Putamen (tissue), 1 donor: ENCODE measurements around the gene PCID2.

ENCODE experiments used
- DNase-seq: peaks from one replicate; pipeline ENCODE4 v3.0.0-alpha.2; 2016; ENCODE audit warnings: low spot score

Gene PCID2

DNA sequence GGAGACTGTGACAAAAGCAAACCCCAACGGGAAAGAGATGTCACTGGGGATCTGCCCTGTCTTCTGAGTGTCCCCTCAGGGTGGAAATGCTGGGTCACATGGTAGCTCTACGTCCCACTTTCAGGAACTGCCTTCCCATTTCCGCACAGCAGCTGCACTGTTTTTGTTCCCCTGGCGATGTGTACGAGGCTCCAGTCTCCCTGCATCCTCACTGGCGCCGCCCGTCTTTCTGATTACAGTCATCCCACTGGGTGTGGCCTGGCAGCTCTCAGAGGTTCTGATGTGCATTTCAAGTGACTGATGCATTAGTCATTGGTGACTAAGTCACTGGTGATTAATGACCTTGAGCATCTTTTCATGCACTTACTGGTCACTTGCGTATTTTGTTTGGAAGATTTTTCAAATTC is 21.2 kb downstream of the PCID2 start:
- DNase-seq = peak; percentile 65

DNA sequence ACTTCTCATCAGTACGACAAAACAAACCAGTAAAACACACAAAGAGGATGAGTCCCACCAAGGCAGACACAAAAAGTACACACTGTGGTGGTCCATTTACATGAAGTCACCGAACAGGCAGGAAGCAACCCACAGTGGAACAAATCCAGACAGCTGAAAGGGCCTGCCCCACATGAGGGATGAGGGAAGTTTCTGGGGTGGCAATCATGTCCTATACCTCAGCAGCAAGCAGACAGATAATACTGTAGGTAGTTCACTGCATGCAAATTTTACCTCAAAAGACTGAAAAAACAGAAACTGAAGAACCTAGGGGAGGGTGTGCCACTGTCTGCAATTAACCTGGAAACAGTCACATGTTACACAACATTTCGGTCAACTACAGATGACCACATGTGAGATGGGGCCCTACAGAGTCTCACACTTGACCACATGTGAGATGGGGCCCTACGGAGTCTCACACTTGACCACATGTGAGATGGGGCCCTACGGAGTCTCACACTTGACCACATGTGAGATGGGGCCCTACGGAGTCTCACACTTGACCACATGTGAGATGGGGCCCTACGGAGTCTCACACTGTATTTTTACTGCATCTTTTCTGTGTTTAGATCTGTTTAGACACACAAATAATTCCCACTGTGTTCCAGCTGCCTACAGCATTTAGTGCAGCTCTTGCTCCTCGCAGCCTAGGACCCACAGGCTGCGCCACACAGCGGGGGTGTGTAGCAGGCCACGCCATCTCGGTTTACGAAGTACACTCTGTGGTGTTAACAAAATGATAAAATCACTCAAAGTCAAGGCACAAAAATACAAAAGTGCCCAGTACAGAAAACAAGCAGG is 22.2 kb downstream of the PCID2 start:
- DNase-seq = no peak

DNA sequence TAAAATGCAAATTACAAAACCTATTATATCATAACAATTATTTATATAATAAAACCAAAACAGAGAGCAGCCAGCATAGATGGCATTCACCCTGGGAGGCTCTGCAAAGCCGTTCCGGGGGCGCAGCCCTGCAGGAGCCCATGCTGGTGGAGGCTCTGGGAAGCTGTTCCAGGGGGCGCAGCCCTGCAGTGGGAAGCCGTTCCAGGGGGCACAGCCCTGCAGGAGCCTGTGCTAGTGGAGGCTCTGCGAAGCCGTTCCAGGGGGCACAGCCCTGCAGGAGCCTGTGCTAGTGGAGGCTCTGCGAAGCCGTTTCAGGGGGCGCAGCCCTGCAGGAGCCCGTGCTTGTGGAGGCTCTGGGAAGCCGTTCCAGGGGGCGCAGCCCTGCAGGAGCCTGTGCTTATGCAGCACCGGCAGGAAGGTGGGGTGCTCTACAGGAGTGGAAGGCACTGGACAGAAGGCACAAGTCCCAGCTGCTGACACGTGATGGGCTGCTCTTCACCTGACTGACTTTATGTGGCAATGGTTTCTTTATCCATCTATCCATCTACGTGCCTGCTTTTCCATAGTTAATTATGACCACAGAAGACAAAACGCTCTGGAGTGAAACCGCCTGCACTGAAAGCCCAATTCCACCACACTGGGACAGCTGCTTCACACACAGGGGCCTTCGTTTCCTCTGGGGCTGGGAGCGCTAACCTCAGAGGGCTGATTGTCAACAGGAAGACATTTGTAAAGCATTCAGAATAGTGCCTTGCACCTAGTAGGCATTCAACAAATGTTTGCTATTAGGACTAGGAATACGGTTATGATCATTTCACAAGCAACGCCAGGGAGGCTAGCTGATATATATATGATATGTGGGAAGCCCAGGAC is 23.7 kb downstream of the PCID2 start:
- no peak for DNase-seq

DNA sequence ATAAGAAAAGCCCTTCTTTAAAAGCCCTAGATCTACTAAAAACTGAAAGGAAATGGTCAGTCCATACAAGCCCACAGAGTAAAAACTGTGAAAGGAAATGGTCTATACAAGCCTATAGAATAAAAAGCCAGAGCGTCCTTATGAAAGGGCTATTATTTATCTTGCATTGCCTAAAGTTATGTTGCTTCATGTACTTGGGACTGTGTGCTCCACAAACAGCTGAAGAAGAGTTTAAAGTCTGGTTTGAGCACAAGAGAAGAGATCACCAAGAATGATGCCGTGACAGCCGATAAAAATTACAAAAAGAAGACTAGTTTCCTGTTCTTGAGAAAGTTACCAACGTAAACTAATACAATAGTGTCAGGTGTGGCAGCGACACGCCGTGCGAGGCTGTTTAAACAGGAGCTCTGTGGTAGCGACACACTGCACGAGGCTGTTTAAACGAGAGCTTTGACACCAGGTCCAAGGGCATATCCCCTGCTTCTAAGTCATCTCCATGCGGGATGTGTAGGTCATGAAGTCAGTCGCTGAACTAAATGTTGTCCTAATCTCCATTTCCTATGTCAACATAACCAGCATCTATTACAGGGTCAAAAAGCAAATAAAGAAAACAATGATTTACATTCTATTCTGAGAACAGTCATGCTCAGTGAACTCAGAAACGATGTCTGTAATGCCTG is 24.9 kb downstream of the PCID2 start:
- DNase-seq = no peak

DNA sequence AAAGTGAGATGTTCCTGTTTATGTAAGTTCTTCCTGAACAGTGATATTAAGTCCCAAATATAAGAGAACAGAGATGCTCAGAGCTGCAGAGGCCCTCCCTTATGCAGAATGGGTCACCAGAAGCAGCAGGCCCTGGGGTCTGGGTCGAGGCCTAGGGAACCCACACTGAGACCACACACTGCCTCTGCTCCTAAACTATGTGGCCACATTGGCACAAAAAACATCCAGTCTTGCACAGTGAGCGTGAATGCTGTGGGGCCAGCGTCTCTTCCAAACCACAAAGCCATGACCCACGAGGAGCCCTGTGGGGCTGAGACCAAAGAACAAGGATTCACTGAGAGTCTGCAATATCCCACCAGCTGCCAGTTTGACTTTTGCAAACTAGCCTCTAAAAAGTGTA is 26.4 kb downstream of the PCID2 start:
- no peak for DNase-seq

DNA sequence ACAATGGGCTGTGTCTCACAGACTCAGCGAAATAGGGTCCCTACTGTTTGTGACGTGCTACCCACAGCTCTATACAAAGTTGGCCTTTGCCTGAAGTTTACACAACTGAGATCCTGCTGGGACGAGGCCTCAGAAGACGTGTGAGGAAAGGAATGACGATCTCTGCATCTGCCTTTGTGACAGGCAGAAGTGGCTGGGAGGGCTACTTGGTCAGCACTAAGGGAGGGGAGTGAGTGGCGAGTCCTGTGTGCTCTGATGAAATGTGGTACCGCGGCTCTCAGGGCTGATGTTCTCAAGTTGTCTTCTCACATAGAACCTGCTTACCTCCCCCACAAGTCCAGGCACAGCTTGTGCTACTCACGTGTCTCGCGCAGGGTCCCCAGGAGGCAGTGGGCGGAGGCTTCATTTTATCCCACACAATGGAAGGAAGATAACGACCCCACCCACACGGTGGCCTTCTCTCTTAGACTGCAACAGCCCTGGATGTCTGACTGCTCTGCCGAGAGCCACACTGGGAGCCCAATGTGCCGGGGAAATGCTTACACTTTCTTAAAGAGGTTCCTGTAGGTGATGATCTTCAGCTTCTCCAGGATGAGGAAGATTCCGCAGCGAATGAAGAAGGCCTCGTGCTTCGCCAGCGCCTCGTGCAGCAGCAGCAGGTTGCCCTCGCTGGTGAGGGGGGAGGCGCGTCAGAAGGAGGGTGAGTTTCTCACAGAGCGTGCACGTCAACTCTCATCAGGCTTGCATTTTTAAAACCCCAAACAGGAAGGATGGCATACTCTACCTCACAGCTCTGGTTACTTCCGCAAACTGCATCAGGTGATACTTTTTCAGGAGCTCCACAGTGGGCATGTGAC is 28.9 kb downstream of the PCID2 start:
- no peak for DNase-seq

DNA sequence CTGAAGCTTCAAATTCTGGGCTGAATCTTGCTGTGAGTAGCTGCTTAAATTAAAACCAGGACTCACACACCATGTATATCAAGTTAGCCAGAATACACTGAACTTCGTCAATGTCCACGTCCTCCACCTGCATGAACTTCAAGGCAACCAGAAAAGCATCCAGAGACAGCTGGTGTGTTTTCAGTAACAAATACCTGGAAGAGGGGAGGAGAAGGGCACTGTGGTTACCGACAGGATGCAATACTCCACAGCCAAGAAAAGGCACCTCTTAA is 29.6 kb downstream of the PCID2 start:
- DNase-seq = no peak

DNA sequence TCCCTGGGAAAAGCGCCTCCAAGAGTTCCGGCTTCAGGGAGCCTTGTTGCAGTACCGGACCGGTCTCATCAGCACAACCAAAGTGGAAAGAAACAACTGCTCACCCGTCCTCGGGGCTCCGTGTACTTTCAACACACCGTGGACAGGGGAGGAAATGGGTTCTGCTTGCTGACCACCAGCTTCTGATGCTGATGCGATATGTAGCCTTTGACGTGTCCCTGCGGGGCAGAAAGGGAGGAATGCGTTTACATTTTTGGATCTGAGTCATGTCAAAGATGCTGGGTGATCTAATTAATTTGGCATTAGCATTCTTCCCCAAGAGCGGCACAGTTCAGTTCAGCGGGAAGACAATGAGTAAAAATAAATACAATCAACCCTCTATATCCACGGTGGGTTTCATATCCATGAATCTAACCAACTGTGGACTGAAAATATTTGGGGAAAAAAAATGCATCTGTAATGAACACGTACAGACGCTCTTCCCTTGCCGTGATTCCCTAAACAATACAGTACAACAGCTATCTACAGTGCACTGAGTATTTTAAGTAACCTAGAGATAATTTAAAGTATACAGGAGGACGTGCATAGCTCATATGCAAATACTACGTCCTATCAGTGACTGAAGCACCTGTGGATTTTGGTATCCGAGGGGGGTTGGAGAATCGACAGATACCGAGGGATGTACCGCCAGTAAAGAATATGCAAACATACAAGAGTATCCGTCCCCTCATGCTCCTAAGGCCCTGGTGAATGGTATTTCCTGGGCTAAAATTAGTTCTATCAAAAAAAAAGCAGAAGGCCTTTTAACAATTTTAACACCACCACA is 30.2 kb downstream of the PCID2 start:
- DNase-seq = no peak

DNA sequence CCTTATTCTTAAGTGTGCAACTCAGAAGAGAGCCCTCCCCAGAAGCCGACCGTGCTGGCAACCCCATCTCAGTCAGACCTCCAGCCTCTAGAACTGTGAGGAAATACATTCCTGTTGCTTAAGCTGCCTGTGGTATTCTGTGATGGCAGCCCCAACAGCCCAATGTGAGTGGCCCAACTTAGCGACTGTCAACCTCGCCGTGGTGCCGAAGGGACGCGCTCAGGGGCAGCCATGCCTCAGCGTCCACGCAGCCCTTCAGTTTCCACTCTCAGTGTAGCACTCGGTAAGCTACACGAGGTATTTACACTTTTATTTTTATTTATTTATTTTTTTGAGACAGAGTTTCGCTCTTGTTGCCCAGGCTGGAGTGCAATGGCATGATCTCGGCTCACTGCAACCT is 31.6 kb downstream of the PCID2 start:
- no peak for DNase-seq

DNA sequence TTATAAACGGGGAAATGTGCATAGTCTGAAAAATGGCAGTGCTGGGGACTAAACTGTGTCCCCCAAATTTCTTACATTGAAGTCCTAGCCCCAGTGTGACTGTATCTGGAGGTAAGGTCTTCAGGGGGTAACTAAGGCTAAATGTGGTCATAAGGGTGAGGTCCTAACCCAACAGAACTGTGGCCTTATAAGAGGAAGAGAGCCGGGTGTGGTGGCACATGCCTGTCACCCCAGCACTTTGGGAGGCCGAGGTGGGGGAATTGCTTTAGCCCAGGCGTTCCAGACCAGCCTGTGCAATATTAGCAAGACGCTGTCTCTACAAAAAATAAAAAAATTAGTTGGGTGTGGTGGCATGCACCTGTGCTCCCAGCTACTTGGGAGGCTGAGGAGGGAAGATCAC is 32.2 kb downstream of the PCID2 start:
- DNase-seq = no peak

DNA sequence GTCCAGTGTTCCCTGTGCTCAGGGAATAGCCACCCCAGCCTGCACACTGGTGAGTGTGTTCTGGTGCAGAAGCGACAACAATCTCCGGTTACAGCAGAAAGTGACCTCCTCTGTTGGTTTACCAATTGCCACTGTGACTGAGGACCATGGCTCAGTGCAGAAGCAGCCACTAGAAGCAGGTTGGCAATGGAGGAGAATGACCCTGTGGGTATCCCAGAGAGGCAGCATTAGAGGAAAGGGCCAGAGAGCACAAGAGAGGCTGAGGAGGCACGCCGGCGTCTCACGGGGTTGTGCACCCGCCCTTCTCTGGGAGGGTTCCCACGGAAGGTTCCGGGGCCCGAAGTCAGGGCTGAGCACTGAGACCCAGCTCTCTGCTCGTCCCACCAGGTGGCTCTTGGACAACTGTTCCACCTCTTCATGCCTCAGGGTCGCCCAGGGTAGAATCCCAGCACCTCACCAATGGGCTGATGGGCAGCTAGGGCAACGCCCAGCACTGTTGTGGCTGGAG is 36.0 kb downstream of the PCID2 start:
- no peak for DNase-seq

DNA sequence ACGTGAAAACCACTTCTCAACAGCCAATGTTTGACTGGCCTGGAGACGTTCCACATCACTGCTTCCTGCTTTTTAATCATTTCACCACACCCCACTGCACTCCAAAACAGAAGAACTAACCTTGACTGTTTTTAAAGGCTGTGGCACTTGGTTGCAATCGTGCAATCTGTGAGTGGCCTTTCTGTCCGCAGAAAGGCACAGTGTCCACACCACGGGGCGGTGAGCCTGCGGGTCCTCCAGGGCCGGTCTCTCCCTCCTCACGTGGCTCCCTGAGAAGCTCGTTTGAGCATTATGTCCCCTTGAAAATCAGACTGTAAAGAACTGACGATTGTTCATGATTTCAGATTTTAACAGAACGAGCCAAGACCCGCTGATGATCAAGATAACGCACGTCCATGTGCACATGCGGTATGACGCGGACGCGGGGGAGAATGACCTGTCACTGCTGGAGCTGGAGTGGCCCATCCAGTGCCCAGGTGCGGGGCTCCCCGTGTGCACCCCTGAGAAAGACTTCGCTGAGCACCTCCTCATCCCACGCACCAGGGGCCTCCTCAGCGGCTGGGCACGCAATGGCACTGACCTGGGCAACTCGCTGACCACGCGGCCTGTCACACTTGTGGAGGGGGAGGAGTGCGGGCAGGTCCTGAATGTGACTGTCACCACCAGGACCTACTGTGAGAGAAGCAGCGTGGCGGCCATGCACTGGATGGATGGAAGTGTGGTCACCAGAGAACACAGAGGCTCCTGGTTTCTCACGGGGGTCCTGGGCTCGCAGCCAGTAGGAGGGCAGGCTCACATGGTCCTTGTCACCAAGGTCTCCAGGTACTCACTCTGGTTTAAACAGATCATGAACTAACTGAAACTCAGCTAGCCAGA is 37.0 kb downstream of the PCID2 start:
- no peak for DNase-seq

DNA sequence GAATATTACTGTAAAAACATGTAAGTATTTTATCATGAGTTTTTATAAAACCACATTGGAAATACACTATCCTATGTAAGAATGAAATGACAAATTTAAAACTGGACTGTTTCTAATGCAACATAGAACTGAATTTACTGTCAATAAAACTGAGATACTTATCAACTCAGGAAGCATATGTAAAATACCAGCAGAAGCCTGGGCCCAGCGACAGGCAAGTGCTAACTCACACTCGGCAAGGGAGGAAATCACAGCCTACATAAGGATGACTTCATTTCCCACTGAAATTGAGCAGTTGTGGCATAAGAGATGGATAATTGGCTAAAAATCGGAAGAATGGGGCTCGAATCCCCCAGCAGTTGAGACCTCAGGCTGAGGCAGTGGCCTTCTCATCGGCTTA is 38.0 kb downstream of the PCID2 start:
- no peak for DNase-seq

DNA sequence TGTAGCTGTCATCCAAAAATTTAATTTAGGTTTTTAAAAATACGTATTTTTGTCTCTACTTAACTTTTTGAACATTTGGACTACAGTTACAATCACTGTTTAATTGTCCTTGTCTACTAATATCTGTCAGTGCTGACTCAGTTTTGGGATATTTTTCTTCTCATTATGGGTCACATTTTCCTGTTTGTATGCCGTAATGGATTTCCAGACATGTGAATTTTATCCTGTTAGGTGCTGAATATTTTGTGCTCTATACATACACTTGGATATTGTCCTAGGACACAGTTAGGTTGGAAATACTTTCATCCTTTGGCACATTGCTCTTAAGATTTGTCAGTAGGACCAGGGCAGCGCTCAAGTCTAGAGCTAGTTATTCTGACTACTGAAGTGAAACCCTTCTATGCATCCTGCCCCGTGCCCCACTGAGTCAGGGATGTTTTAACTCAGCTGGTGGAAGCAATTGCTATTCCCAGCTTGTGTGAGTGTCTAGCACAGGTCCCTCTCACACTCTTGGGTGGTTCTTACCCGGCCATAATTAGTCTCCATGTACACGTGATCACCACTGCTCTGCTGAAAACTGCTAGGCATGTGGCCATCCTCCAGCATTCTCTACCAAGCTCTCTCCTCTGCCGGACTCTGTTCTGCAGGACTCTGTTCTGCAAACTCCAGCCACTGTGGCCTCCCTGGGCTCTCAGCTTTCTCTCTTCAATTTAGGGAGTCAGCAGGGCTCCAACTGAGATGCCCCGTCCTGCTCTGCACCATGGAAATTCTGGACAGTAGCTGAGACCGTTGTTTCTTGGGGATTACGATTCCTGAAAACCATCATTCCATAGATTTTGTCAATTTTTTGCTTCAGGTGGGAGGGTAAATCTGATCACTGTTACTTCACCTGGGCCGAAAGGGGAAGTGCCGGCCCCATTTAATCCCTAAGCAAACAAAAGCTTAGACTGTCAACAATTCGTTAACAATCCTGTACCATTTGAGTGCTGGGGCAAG is 38.9 kb downstream of the PCID2 start:
- no peak for DNase-seq

DNA sequence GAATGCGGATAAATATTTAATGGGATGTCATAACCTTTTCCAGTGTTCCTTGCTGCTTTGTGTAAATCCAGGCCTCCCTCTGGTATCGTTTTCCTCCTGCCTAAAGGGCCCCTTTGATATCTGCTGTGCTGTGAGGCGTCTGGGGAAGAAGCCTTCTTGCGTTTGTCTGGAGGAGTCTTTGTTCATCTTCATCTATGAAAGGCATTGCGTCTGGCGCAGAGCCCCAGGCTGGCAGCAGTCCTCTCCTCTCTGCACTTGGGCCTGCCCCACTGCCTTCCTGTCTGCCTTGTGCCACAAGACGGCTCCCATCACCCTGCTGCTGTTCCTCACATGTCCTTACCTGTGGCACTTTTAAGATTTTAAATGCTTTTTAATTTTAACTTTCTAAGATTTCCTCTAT is 40.3 kb downstream of the PCID2 start:
- DNase-seq = no peak

DNA sequence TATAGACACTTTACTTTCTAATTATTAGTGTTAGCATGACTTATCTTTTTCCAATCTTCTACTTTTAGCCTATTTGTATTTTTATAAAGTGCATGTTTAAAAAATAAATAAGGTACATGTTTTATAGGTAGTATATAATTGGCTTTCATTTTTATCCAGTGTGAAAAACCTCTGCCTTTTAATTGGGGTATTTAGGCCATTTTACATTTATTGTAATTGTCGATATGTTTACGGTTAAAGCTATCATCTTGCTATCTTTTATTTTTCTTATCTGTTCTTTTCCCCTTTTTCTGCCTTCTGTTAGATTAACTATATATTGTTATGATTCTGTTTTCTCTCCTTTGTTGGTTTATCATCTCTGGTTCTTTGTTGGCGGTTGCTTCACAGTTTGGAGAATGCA is 40.9 kb downstream of the PCID2 start:
- no peak for DNase-seq

DNA sequence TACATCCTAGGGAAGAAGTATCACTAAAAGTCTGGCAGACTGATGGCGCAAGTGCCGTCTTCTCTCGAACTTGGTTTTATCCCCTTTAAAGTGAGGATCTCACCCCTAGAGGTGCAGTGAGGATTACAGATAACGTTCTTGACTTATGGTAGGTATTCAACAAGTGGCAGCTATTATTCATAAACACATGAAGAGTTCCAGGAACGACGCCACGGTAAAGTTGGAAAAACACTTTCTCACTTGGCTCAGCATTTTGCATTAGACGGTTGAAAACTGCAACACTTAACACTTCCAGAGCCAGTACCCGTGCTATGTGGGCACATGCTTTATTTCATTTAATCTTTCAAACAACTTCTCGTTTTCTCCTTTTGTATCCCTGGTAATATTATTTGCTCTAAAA is 41.3 kb downstream of the PCID2 start:
- DNase-seq = no peak

DNA sequence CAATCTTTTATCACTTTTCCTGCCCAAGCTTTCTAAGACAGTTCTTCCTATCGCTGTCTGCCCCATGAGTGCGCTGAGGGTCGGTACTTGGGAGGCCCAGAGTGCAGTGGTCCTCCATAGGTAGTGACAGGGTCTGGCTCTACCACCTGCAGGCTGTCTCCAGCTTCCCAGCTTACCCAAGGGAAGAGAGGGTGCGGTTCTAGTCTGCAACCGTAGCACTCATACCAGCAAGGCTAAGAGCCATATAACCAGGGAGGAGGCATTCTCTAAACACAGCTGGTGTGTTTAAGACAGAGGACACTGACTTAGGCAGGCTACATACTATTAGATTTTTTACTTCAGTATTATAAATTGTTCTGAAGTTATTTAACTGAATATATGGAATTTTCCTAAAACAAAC is 41.8 kb downstream of the PCID2 start:
- no peak for DNase-seq

DNA sequence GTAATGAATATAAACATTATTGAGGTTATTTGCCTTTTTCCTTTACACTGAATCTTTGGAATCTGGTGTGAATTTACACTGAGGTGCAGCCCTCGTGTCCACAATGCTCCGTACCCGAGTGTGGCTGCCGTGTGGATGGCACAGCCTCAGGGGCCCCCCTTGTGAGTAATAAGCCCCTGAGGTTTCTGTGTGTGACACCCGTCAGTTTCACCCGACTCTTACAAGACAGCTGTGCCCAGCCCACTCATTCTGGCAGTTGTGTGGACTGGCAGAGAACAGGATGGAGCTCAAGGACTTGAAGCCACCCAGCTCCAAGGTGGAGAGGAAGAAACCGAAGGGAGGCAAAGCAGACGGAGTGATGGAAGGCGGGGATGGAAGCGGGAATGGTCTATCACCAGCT is 42.2 kb downstream of the PCID2 start:
- no peak for DNase-seq
